IMR-90 (cell line): ENCODE results near the gene ALDH6A1. TPM values are rescaled to one million over a fixed set of nuclear protein-coding genes. Genes with fewer than 3 reads are reported as not detected.

ENCODE experiments used
- ATAC-seq: fragments of 200-7000 bp; cut with Tn5 transposase; 2 replicates; pipeline ENCODE4 v1.9.1; 2020; ENCODE audit warnings: low read depth, mild to moderate bottlenecking, moderate library complexity
- BruUV-seq: library from RNA; stranded (reverse); fragments of 400-500 nt; replicated peaks from 2 replicates; lab custom pipeline; 2021; lab: Mats Ljungman, UMichigan
- CTCF ChIA-PET: fragments of 300-600 bp; formaldehyde crosslinking; extraction: SDS; loops from one replicate; lab custom pipeline; 2021; ENCODE audit warnings: antibody characterized with exemption; lab: Yijun Ruan, JAX
- POLR2A ChIA-PET: fragments of 300-600 bp; sonication (Branson Sonifier 250); formaldehyde crosslinking; loops from one replicate; lab custom pipeline; 2022; ENCODE audit warnings: antibody characterized with exemption; ENCODE audit not compliant: unreplicated experiment; lab: Charles Lee
- DNase-seq: peaks from one replicate; pipeline ENCODE4 v3.0.0; 2013
- H2AFZ ChIP-seq: replicated peaks from 2 replicates; pipeline ENCODE3; 2013; ENCODE audit warnings: low read length, mild to moderate bottlenecking; ENCODE audit not compliant: poor library complexity
- H2AK5ac ChIP-seq: 2 replicates; pipeline ENCODE4 v1.6.1; 2013; ENCODE audit warnings: low read depth, low read length, inconsistent platforms
- H2AK9ac ChIP-seq: replicated peaks from 2 replicates; pipeline ENCODE3; 2013; ENCODE audit warnings: mild to moderate bottlenecking, low read depth, low read length, moderate library complexity; ENCODE audit not compliant: poor library complexity
- H2BK120ac ChIP-seq: 2 replicates; pipeline ENCODE4 v1.6.1; 2013; ENCODE audit warnings: low read depth, low read length, inconsistent platforms
- H2BK15ac ChIP-seq: 3 replicates; pipeline ENCODE4 v1.6.1; 2013; ENCODE audit warnings: low read depth, low read length, inconsistent platforms
- H2BK20ac ChIP-seq: 2 replicates; pipeline ENCODE4 v1.6.1; 2013; ENCODE audit warnings: low read depth, mild to moderate bottlenecking, inconsistent platforms, low read length, moderate library complexity
- H2BK5ac ChIP-seq: 2 replicates; pipeline ENCODE4 v1.6.1; 2013; ENCODE audit warnings: mild to moderate bottlenecking, low read depth, low read length, inconsistent platforms; ENCODE audit not compliant: poor library complexity, severe bottlenecking
- H3K14ac ChIP-seq: replicated peaks from 2 replicates; pipeline ENCODE4 v1.6.1; 2013; ENCODE audit warnings: low read depth, low read length, inconsistent platforms
- H3K18ac ChIP-seq: 2 replicates; pipeline ENCODE4 v1.6.1; 2013; ENCODE audit warnings: low read depth, low read length, control low read depth
- H3K23ac ChIP-seq: 2 replicates; pipeline ENCODE4 v1.6.1; 2013; ENCODE audit warnings: low read depth, low read length, inconsistent platforms
- H3K27ac ChIP-seq: 2 replicates; pipeline ENCODE4 v1.5.1; 2013; ENCODE audit warnings: mild to moderate bottlenecking, control low read depth, low read length; ENCODE audit not compliant: insufficient read depth
- H3K27me3 ChIP-seq: 2 replicates; pipeline ENCODE4 v1.6.1; 2013; ENCODE audit warnings: low read length; ENCODE audit not compliant: control insufficient read depth, insufficient read depth
- H3K36me3 ChIP-seq: 2 replicates; pipeline ENCODE4 v1.6.1; 2013; ENCODE audit warnings: low read length, mixed read lengths; ENCODE audit not compliant: control insufficient read depth, insufficient read depth
- H3K4ac ChIP-seq: 2 replicates; pipeline ENCODE4 v1.6.1; 2013; ENCODE audit warnings: low read depth, low read length, inconsistent platforms
- H3K4me1 ChIP-seq: 2 replicates; pipeline ENCODE4 v1.6.1; 2013; ENCODE audit warnings: low read length, mixed read lengths; ENCODE audit not compliant: control insufficient read depth, insufficient read depth
- H3K4me2 ChIP-seq: 2 replicates; pipeline ENCODE4 v1.6.1; 2013; ENCODE audit warnings: low read depth, mild to moderate bottlenecking, control low read depth, low read length, moderate library complexity
- H3K4me3 ChIP-seq: 2 replicates; pipeline ENCODE4 v1.5.1; 2013; ENCODE audit warnings: low read depth, mild to moderate bottlenecking, control low read depth, low read length, moderate library complexity; ENCODE audit not compliant: insufficient read depth
- H3K56ac ChIP-seq: 2 replicates; pipeline ENCODE4 v1.6.1; 2013; ENCODE audit warnings: low read length, inconsistent platforms; ENCODE audit not compliant: insufficient read depth; ENCODE audit errors: extremely low read depth
- H3K79me1 ChIP-seq, 2 experiments: 2 replicates each; pipeline ENCODE4 v1.6.1; 2013; ENCODE audit warnings: low read length in 2 of 2, inconsistent platforms in 1 of 2, low read depth in 1 of 2
- H3K9ac ChIP-seq: 2 replicates; pipeline ENCODE4 v1.6.1; 2013; ENCODE audit warnings: low read depth, low read length, control low read depth
- H3K9me1 ChIP-seq: 2 replicates; pipeline ENCODE4 v1.6.1; 2013; ENCODE audit warnings: low read length, inconsistent platforms; ENCODE audit not compliant: insufficient read depth
- H3K9me3 ChIP-seq: 2 replicates; pipeline ENCODE4 v1.6.1; 2013; ENCODE audit warnings: low read length; ENCODE audit not compliant: control insufficient read depth, insufficient read depth
- H4K20me1 ChIP-seq: 2 replicates; pipeline ENCODE4 v1.6.1; 2013; ENCODE audit warnings: low read length, inconsistent platforms; ENCODE audit not compliant: insufficient read depth
- H4K5ac ChIP-seq: 2 replicates; pipeline ENCODE4 v1.6.1; 2013; ENCODE audit warnings: mild to moderate bottlenecking, low read depth, low read length, control low read depth
- H4K8ac ChIP-seq, 2 experiments: 2 replicates each; pipeline ENCODE4 v1.6.1; 2013; ENCODE audit warnings: low read depth in 2 of 2, low read length in 2 of 2, control low read depth in 1 of 2, inconsistent platforms in 1 of 2
- H4K91ac ChIP-seq: 2 replicates; pipeline ENCODE4 v1.6.1; 2013; ENCODE audit warnings: low read depth, low read length, inconsistent platforms; ENCODE audit not compliant: insufficient read depth
- BHLHE40 ChIP-seq: fragments of 150-350 bp; IDR thresholded peaks from 2 replicates; pipeline ENCODE4 v1.6.1; 2016; ENCODE audit warnings: mild to moderate bottlenecking, low read depth, low read length
- FOS ChIP-seq: fragments of 150-350 bp; IDR thresholded peaks from 2 replicates; pipeline ENCODE4 v1.6.1; 2016; ENCODE audit warnings: low read depth, low read length
- MAFK ChIP-seq: IDR thresholded peaks from 2 replicates; pipeline ENCODE4 v1.6.1; 2012; ENCODE audit warnings: low read depth, low read length, improper control_type of control experiment
- MAZ ChIP-seq: IDR thresholded peaks from 2 replicates; pipeline ENCODE4 v1.6.1; 2012; ENCODE audit warnings: low read depth, mild to moderate bottlenecking, low read length, improper control_type of control experiment, moderate library complexity, borderline replicate concordance
- MXI1 ChIP-seq: IDR thresholded peaks from 2 replicates; pipeline ENCODE4 v1.6.1; 2012; ENCODE audit warnings: low read depth, mild to moderate bottlenecking, low read length, moderate library complexity, borderline replicate concordance
- NFE2L2 ChIP-seq: fragments of 150-350 bp; IDR thresholded peaks from 2 replicates; pipeline ENCODE4 v1.6.1; 2016; ENCODE audit warnings: low read depth, mild to moderate bottlenecking, low read length
- POLR2A ChIP-seq: IDR thresholded peaks from 2 replicates; pipeline ENCODE4 v1.6.1; 2012; ENCODE audit warnings: mild to moderate bottlenecking, low read depth, low read length
- RFX5 ChIP-seq: IDR thresholded peaks from 2 replicates; pipeline ENCODE4 v1.8.0; 2012; ENCODE audit warnings: low read depth, mild to moderate bottlenecking, low read length, moderate library complexity
- SMC3 ChIP-seq: fragments of 150-350 bp; IDR thresholded peaks from 2 replicates; pipeline ENCODE4 v1.6.1; 2016; ENCODE audit warnings: low read depth, mild to moderate bottlenecking, antibody characterized with exemption, low read length, moderate library complexity
- WGBS, 2 experiments: methylation state at CpG; one replicate each; pipeline versions ENCODE4 v1.1.5 to v1.1.7; 2013; ENCODE audit warnings: missing lambda C conversion rate in 2 of 2; ENCODE audit not compliant: insufficient read length in 1 of 2; ENCODE audit errors: extremely low coverage in 2 of 2; 5-methylcytosine and 5-hydroxymethylcytosine counted together
- dilution Hi-C: fragments of 300-500 bp; cut with HindIII; formaldehyde crosslinking; loops from one replicate; pipeline ENCODE4 v1.14.3; 2018; ENCODE audit warnings: low sequenced_read_pairs; ENCODE audit not compliant: unreplicated experiment
- in situ Hi-C: fragments of 300-500 bp; cut with MboI; formaldehyde crosslinking; loops from 3 replicates; pipeline ENCODE4 v1.14.3; 2019; ENCODE audit warnings: low sequenced_read_pairs, inconsistent platforms, mixed read lengths
- intact Hi-C: fragments of 100-400 bp; cut with micrococcal nuclease; formaldehyde crosslinking; loops from 2 replicates; pipeline ENCODE4 v1.10.0; 2022
- polyA plus RNA-seq, 3 experiments: library from polyadenylated mRNA; depleted of rRNA; stranded (reverse); fragments of >200 nt; gene quantifications; 2 replicates each; pipeline ENCODE4 v1.2.3, GENCODE V29; 2012; ENCODE audit warnings: low replicate concordance in 1 of 3
- total RNA-seq: library from RNA; depleted of rRNA; stranded (reverse); fragments of >200 nt; gene quantifications from 2 replicates; pipeline ENCODE4 v1.2.3, GENCODE V29; 2012
- TF ChIP-seq, protein P1 (sequence below): fragments of 150-350 bp; IDR thresholded peaks from 2 replicates; pipeline ENCODE4 v1.6.1; 2017; ENCODE audit warnings: mild to moderate bottlenecking, antibody characterized with exemption, low read length, low read depth

The ALDH6A1 gene
- total and polyA plus RNA-seq, 2 of the 4 experiments (the other 2 are of a cell fraction) = 6.0 to 15.1 TPM

- Histone ChIP-seq H2BK5ac (no peak overlapping the region), H3K4me1 (no peaks in the 10 kb centered on the region; the same call in 1 of the 2 replicates), H3K23ac (no peak overlapping the region), H3K36me3 (peaks cover 4% of the 10 kb centered on the region), H3K4me2 (no peak overlapping the region), H3K4me3 (no peak overlapping the region), H3K9me3 (no peaks in the 10 kb centered on the region), H4K5ac (no peak overlapping the region), H3K9ac (no peak overlapping the region), H3K27ac (no peak overlapping the region), H3K79me1 (no peaks in the 10 kb centered on the region; a peak in 1 of 4 replicates), H3K4ac (no peak overlapping the region), H3K18ac (no peak overlapping the region), H4K20me1 (no peaks in the 10 kb centered on the region), H2AK9ac (no peak overlapping the region), H4K91ac (no peak overlapping the region), H3K14ac (no peak overlapping the region), H2BK120ac (no peak overlapping the region), H3K56ac (no peak overlapping the region), H3K27me3 (no peaks in the 10 kb centered on the region), H2AK5ac (no peak overlapping the region), H2AFZ (no peak overlapping the region), H2BK20ac (no peak overlapping the region), H2BK15ac (no peak overlapping the region), H4K8ac (no peak overlapping the region), H3K9me1 (no peaks in the 10 kb centered on the region)
- intact Hi-C loops = no loop called here
- in situ Hi-C loops = no loop called here
- dilution Hi-C loops = no loop called here
- POLR2A ChIA-PET = no interaction called here
- ATAC-seq (no peak), DNase-seq (no peak)
- no TSS peak for BruUV-seq
- CTCF ChIA-PET = interaction anchor here (0.6 kb wide), 1 partner anchor 166 kb away, joined by 9 read pairs; no protein-coding TSS in a partner anchor
- TF ChIP-seq NFE2L2 = no peak
- TF ChIP-seq MAFK = no peak
- no peak for TF ChIP-seq MAZ
- no peak for TF ChIP-seq SMC3
- no peak for TF ChIP-seq BHLHE40
- no peak for TF ChIP-seq RFX5
- TF ChIP-seq FOS = no peak
- no peak for TF ChIP-seq MXI1
- no peak for TF ChIP-seq POLR2A
- TF ChIP-seq, protein P1, sequence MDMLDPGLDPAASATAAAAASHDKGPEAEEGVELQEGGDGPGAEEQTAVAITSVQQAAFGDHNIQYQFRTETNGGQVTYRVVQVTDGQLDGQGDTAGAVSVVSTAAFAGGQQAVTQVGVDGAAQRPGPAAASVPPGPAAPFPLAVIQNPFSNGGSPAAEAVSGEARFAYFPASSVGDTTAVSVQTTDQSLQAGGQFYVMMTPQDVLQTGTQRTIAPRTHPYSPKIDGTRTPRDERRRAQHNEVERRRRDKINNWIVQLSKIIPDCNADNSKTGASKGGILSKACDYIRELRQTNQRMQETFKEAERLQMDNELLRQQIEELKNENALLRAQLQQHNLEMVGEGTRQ = no peak
- WGBS, 2 experiments = no CpG with 5 or more reads among the region's 2 CpGs
Observed at GRCh38 chr14:74105381-74105780, 21.1 kb upstream of the ALDH6A1 start.
